NB4 (cell line): ENCODE measurements around the gene GYPC.

ENCODE experiments used
- CTCF ChIP-seq: IDR thresholded peaks from one replicate; pipeline ENCODE4 v1.5.1; 2012; ENCODE audit warnings: low read depth, low read length
- MAX ChIP-seq: IDR thresholded peaks from 2 replicates; pipeline ENCODE4 v1.6.1; 2011; ENCODE audit warnings: low read depth, low read length
- MYC ChIP-seq: IDR thresholded peaks from 2 replicates; pipeline ENCODE4 v1.6.1; 2011; ENCODE audit warnings: low read depth, low read length
- POLR2A ChIP-seq: IDR thresholded peaks from 2 replicates; pipeline ENCODE4 v1.6.1; 2011; ENCODE audit warnings: mild to moderate bottlenecking; ENCODE audit not compliant: insufficient read length; ENCODE audit errors: extremely low read depth

GRCh38 chr2:126639276-126639675, 16.7 kb upstream of the GYPC start:
- TF ChIP-seq POLR2A: no peak
- no peak for TF ChIP-seq CTCF
- no peak for TF ChIP-seq MYC
- TF ChIP-seq MAX: no peak
